ENCODE measurements around the gene USP54. TPM values are rescaled to one million over a fixed set of nuclear protein-coding genes. Genes with fewer than 3 reads are reported as not detected.

USP54 gene
- total and polyA plus RNA-seq, 2 of the 13 experiments (the other 11 are each of a cell fraction or from before 2014, with no cell fraction given), result 18.1 to 25.0 TPM

- TF ChIP-seq NFATC3 (CRISPR knock-in tag; IDR thresholded peaks at IDR 0.05) (no peak), ZNF709 (CRISPR knock-in tag; IDR thresholded peaks at IDR 0.05) (0 out of 2 replicates have a peak, but pooled peaks have one; percentile 20), HIVEP1 (CRISPR knock-in tag; IDR thresholded peaks at IDR 0.05) (no peak), ISL2 (CRISPR knock-in tag; IDR thresholded peaks at IDR 0.05) (no peak), ZNF614 (CRISPR knock-in tag; IDR thresholded peaks at IDR 0.05; ENCODE audit: borderline replicate concordance) (no peak), U2AF1 (optimal IDR thresholded peaks at IDR 0.05; ENCODE audit: low read depth, low read length) (no peak), ZSCAN20 (CRISPR knock-in tag; IDR thresholded peaks at IDR 0.05; ENCODE audit: borderline replicate concordance) (no peak), ZNF720 (CRISPR knock-in tag; IDR thresholded peaks at IDR 0.05) (no peak), GABPA (IDR thresholded peaks at IDR 0.05; ENCODE audit: low read depth, low read length) (no peak), GABPA (CRISPR knock-in tag; IDR thresholded peaks at IDR 0.05; ENCODE audit: low read depth) (no peak), TGIF2 (CRISPR knock-in tag; IDR thresholded peaks at IDR 0.05) (no peak), EHMT2 (IDR thresholded peaks at IDR 0.05; ENCODE audit: borderline replicate concordance, low read depth, low read length) (no peak), ZNF589 (CRISPR knock-in tag; conservative IDR thresholded peaks at IDR 0.05) (0 out of 2 replicates have a peak, but pooled peaks have one; percentile 55), MTF2 (CRISPR knock-in tag; IDR thresholded peaks at IDR 0.05; ENCODE audit: borderline replicate concordance) (no peak), RXRA (CRISPR knock-in tag; IDR thresholded peaks at IDR 0.05) (no peak), HDAC6 (IDR thresholded peaks at IDR 0.05; ENCODE audit: low read depth, low read length) (no peak), MTERF4 (CRISPR knock-in tag; IDR thresholded peaks at IDR 0.05) (no peak)
- TF ChIP-seq, protein P1, sequence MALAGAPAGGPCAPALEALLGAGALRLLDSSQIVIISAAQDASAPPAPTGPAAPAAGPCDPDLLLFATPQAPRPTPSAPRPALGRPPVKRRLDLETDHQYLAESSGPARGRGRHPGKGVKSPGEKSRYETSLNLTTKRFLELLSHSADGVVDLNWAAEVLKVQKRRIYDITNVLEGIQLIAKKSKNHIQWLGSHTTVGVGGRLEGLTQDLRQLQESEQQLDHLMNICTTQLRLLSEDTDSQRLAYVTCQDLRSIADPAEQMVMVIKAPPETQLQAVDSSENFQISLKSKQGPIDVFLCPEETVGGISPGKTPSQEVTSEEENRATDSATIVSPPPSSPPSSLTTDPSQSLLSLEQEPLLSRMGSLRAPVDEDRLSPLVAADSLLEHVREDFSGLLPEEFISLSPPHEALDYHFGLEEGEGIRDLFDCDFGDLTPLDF (CRISPR knock-in tag; IDR thresholded peaks at IDR 0.05), result 0 out of 2 replicates have a peak, but pooled peaks have one; percentile 26
- TF ChIP-seq, protein P2, sequence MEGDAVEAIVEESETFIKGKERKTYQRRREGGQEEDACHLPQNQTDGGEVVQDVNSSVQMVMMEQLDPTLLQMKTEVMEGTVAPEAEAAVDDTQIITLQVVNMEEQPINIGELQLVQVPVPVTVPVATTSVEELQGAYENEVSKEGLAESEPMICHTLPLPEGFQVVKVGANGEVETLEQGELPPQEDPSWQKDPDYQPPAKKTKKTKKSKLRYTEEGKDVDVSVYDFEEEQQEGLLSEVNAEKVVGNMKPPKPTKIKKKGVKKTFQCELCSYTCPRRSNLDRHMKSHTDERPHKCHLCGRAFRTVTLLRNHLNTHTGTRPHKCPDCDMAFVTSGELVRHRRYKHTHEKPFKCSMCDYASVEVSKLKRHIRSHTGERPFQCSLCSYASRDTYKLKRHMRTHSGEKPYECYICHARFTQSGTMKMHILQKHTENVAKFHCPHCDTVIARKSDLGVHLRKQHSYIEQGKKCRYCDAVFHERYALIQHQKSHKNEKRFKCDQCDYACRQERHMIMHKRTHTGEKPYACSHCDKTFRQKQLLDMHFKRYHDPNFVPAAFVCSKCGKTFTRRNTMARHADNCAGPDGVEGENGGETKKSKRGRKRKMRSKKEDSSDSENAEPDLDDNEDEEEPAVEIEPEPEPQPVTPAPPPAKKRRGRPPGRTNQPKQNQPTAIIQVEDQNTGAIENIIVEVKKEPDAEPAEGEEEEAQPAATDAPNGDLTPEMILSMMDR (CRISPR knock-in tag; IDR thresholded peaks at IDR 0.05), result 0 out of 2 replicates have a peak, but pooled peaks have one; percentile 11
- TF ChIP-seq, protein P3, sequence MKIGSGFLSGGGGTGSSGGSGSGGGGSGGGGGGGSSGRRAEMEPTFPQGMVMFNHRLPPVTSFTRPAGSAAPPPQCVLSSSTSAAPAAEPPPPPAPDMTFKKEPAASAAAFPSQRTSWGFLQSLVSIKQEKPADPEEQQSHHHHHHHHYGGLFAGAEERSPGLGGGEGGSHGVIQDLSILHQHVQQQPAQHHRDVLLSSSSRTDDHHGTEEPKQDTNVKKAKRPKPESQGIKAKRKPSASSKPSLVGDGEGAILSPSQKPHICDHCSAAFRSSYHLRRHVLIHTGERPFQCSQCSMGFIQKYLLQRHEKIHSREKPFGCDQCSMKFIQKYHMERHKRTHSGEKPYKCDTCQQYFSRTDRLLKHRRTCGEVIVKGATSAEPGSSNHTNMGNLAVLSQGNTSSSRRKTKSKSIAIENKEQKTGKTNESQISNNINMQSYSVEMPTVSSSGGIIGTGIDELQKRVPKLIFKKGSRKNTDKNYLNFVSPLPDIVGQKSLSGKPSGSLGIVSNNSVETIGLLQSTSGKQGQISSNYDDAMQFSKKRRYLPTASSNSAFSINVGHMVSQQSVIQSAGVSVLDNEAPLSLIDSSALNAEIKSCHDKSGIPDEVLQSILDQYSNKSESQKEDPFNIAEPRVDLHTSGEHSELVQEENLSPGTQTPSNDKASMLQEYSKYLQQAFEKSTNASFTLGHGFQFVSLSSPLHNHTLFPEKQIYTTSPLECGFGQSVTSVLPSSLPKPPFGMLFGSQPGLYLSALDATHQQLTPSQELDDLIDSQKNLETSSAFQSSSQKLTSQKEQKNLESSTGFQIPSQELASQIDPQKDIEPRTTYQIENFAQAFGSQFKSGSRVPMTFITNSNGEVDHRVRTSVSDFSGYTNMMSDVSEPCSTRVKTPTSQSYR (CRISPR knock-in tag; IDR thresholded peaks at IDR 0.05; ENCODE audit: borderline replicate concordance), result no peak
- TF ChIP-seq, protein P4, sequence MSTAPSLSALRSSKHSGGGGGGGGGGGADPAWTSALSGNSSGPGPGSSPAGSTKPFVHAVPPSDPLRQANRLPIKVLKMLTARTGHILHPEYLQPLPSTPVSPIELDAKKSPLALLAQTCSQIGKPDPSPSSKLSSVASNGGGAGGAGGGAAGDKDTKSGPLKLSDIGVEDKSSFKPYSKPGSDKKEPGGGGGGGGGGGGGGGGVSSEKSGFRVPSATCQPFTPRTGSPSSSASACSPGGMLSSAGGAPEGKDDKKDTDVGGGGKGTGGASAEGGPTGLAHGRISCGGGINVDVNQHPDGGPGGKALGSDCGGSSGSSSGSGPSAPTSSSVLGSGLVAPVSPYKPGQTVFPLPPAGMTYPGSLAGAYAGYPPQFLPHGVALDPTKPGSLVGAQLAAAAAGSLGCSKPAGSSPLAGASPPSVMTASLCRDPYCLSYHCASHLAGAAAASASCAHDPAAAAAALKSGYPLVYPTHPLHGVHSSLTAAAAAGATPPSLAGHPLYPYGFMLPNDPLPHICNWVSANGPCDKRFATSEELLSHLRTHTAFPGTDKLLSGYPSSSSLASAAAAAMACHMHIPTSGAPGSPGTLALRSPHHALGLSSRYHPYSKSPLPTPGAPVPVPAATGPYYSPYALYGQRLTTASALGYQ (CRISPR knock-in tag; IDR thresholded peaks at IDR 0.05), result no peak
Measured at GRCh38 chr10:73625004-73625883, 34.1 kb upstream of the USP54 start (continued).
